NCI-H1105 (cell line): ENCODE data around the gene SLC15A3.

Experiments
- DNase-seq: peaks from one replicate; lab custom pipeline; 2025; lab: John Stamatoyannopoulos, UW

The SLC15A3 gene

GRCh38 chr11:60928563-60929001 is 23.4 kb downstream of the SLC15A3 start:
- no peak for DNase-seq

- DNase-seq = no peak
Observed at GRCh38 chr11:60927600-60927999, 24.4 kb downstream of the SLC15A3 start.

GRCh38 chr11:60927061-60927592 is 24.8 kb downstream of the SLC15A3 start:
- no peak for DNase-seq

- DNase-seq = no peak
Observed at GRCh38 chr11:60926500-60926899, 25.5 kb downstream of the SLC15A3 start.

- no peak for DNase-seq
Observed at GRCh38 chr11:60925868-60926267, 26.1 kb downstream of the SLC15A3 start.

- DNase-seq = no peak
Observed at GRCh38 chr11:60924906-60925853, 26.8 kb downstream of the SLC15A3 start.

GRCh38 chr11:60924110-60924905 is 27.7 kb downstream of the SLC15A3 start, which contains the start of gene TMEM132A:
Gene TMEM132A (plus strand): TSS chr11:60924460. CDS start chr11:60924634, 174 bp downstream.
- peak; percentile 78 for DNase-seq

GRCh38 chr11:60923800-60924109 is 28.2 kb downstream of the SLC15A3 start:
- DNase-seq = no peak

- DNase-seq = no peak
Observed at GRCh38 chr11:60923326-60923725, 28.6 kb downstream of the SLC15A3 start.

- no peak for DNase-seq
Observed at GRCh38 chr11:60922906-60923305, 29.1 kb downstream of the SLC15A3 start.

GRCh38 chr11:60921777-60922335 is 30.1 kb downstream of the SLC15A3 start:
- no peak for DNase-seq

GRCh38 chr11:60921259-60921658 is 30.7 kb downstream of the SLC15A3 start:
- no peak for DNase-seq

GRCh38 chr11:60919956-60920355 is 32.0 kb downstream of the SLC15A3 start:
- no peak for DNase-seq

- no peak for DNase-seq
Observed at GRCh38 chr11:60919320-60919719, 32.7 kb downstream of the SLC15A3 start.

- DNase-seq = no peak
Observed at GRCh38 chr11:60918939-60919265, 33.1 kb downstream of the SLC15A3 start.

- no peak for DNase-seq
Observed at GRCh38 chr11:60918251-60918938, 33.6 kb downstream of the SLC15A3 start.

- no peak for DNase-seq
Observed at GRCh38 chr11:60917267-60917666, 34.7 kb downstream of the SLC15A3 start.

GRCh38 chr11:60916669-60917206 is 35.2 kb downstream of the SLC15A3 start:
- no peak for DNase-seq

GRCh38 chr11:60915248-60915914 is 36.6 kb downstream of the SLC15A3 start:
- no peak for DNase-seq

- no peak for DNase-seq
Observed at GRCh38 chr11:60914633-60915247, 37.2 kb downstream of the SLC15A3 start.
